Esophagus muscularis mucosa (tissue), 4 donors: ENCODE measurements around the gene PCNT.

Source experiments
- EP300 ChIP-seq: sonication (generic); formaldehyde crosslinking; IDR thresholded peaks from one replicate; pipeline ENCODE4 v1.6.1; 2017; ENCODE audit warnings: antibody characterized with exemption
- POLR2A ChIP-seq: fragments of 450-650 bp; IDR thresholded peaks from one replicate; pipeline ENCODE4 v1.6.1; 2017; ENCODE audit warnings: antibody characterized with exemption, moderate library complexity, mild to moderate bottlenecking, low read depth
- POLR2AphosphoS5 ChIP-seq, 2 donors: sonication (generic); formaldehyde crosslinking; IDR thresholded peaks; one replicate each; pipeline ENCODE4 v1.6.1; 2017; ENCODE audit warnings: antibody characterized with exemption in 2 of 2
- TF ChIP-seq, protein P1 (sequence below), 3 experiments: fragments of 200-600 bp in 2 of 3; fragments of 450-650 bp in 1 of 3; sonication (generic) in 2 of 3; IDR thresholded peaks; one replicate each; pipeline ENCODE4 v1.5.1; 2017 to 2019; ENCODE audit warnings: antibody characterized with exemption in 3 of 3, mild to moderate bottlenecking in 2 of 3, moderate library complexity in 1 of 3

DNA sequence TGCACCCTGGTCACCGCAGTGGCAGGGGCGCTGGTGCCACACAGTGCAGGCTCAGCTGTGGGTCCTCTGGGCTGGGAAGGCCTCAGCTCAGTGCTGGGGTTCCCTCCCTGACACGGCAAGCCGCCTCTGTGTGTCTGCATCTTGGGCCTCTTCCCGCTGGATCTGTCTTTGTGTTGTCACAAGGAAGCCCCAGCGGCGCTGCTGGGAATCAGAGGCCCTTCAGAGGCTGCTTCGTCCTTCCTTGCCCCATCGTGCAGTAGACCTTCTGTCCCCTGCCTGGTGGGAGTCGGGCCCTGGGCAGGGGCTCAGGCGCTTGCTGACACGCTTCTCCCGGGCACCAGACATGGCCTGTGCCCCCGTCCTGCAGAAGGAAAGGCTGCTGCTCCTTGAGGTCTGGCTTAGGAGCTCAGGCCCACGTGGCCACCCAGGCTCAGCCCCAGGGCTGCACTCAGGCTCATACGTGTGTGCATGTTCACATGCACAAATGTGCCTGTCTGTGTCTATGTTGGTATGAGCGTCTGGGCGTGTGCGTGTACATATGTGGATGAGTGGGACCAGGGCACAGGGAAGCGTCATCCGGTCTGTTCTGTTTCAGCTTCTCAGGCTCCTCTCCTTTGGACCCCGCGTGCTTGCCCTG lies 110.5 kb downstream of the PCNT start:
- TF ChIP-seq, protein P1, sequence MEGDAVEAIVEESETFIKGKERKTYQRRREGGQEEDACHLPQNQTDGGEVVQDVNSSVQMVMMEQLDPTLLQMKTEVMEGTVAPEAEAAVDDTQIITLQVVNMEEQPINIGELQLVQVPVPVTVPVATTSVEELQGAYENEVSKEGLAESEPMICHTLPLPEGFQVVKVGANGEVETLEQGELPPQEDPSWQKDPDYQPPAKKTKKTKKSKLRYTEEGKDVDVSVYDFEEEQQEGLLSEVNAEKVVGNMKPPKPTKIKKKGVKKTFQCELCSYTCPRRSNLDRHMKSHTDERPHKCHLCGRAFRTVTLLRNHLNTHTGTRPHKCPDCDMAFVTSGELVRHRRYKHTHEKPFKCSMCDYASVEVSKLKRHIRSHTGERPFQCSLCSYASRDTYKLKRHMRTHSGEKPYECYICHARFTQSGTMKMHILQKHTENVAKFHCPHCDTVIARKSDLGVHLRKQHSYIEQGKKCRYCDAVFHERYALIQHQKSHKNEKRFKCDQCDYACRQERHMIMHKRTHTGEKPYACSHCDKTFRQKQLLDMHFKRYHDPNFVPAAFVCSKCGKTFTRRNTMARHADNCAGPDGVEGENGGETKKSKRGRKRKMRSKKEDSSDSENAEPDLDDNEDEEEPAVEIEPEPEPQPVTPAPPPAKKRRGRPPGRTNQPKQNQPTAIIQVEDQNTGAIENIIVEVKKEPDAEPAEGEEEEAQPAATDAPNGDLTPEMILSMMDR (IDR thresholded peaks at IDR 0.05), result no peak
- TF ChIP-seq POLR2A, result no peak
- TF ChIP-seq POLR2AphosphoS5 (IDR thresholded peaks at IDR 0.05), result no peak
- no peak for TF ChIP-seq EP300
